Gastrocnemius medialis (tissue), 4 donors: ENCODE measurements around the gene ARID1B. TPM values are rescaled to one million over a fixed set of nuclear protein-coding genes. Genes with fewer than 3 reads are reported as not detected.

Experiments used
- ATAC-seq, 2 donors: fragments of 150-250 bp; one replicate each; pipeline ENCODE4 v1.9.1; 2016
- DNase-seq, 2 donors: peaks; one replicate each; pipeline ENCODE4 v3.0.0-alpha.2; 2019
- H3K27ac ChIP-seq, 4 donors: fragments of 200-600 bp; sonication (generic); 1 replicate in 1 of 4; 2 replicates in 3 of 4; pipeline ENCODE4 v1.5.1; 2016 to 2018; ENCODE audit warnings: mild to moderate bottlenecking in 2 of 4, moderate library complexity in 1 of 4
- H3K27me3 ChIP-seq, 3 donors: fragments of 200-600 bp; sonication (generic) in 2 of 3; 1 replicate in 1 of 3; 2 replicates in 2 of 3; pipeline versions ENCODE4 v1.5.1 to v1.6.0; 2016 to 2019; ENCODE audit warnings: mild to moderate bottlenecking in 1 of 3, moderate library complexity in 1 of 3
- H3K36me3 ChIP-seq, 2 donors: fragments of 200-600 bp; sonication (generic) in 1 of 2; one replicate each; pipeline ENCODE4 v1.5.1; 2017 to 2018
- H3K4me1 ChIP-seq, 2 donors: fragments of 200-600 bp; sonication (generic) in 1 of 2; one replicate each; pipeline ENCODE4 v1.5.1; 2016 to 2017; ENCODE audit warnings: mild to moderate bottlenecking in 2 of 2
- H3K4me3 ChIP-seq, 4 donors: fragments of 200-600 bp; sonication (generic) in 3 of 4; 1 replicate in 1 of 4; 2 replicates in 3 of 4; pipeline ENCODE4 v1.5.1; 2016 to 2019; ENCODE audit warnings: mild to moderate bottlenecking in 2 of 4
- H3K9me3 ChIP-seq, 3 donors: fragments of 200-600 bp; sonication (generic) in 2 of 3; 1 replicate in 1 of 3; 2 replicates in 2 of 3; pipeline ENCODE4 v1.5.1; 2016 to 2019
- CTCF ChIP-seq, 5 experiments: fragments of 450-650 bp in 3 of 5; fragments of 200-600 bp in 2 of 5; sonication (generic) in 2 of 5; IDR thresholded peaks in 4 of 5; conservative IDR thresholded peaks in 1 of 5; 1 replicate in 4 of 5; 2 replicates in 1 of 5; pipeline ENCODE4 v1.5.1; 2016 to 2019; ENCODE audit warnings: antibody characterized with exemption in 5 of 5, mild to moderate bottlenecking in 3 of 5, moderate library complexity in 3 of 5
- POLR2A ChIP-seq, 2 donors: fragments of 450-650 bp; IDR thresholded peaks; one replicate each; pipeline ENCODE4 v1.6.1; 2017; ENCODE audit warnings: antibody characterized with exemption in 2 of 2, mild to moderate bottlenecking in 2 of 2, moderate library complexity in 2 of 2
- in situ Hi-C, 4 donors: fragments of 200-750 bp; cut with MboI; loops; one replicate each; pipeline versions ENCODE4 v1.15.0 to v1.8.0; 2017; ENCODE audit warnings: low sequenced_read_pairs in 4 of 4
- intact Hi-C: fragments of 100-400 bp; cut with DNase I; formaldehyde crosslinking; loops from one replicate; pipeline ENCODE4 v1.15.1; 2023; ENCODE audit warnings: low total_unique reads
- total RNA-seq, 4 donors: library from RNA; depleted of rRNA; stranded (reverse); fragments of >200 nt; gene quantifications; one replicate each; pipeline versions ENCODE4 v1.1.0 to v1.2.3, GENCODE V29; 2016

ARID1B gene
- total RNA-seq, 4 donors from 2014 or later, result 54.9 to 75.3 (median 62.0) TPM

GRCh38 chr6:157185986-157186385, 408.8 kb downstream of the ARID1B start:
- Histone ChIP-seq H3K27ac (peak overlapping the region; percentile 78 to 88 (median 80)), H3K4me3 (no peak overlapping the region), H3K36me3 (peaks cover 0 to 37% of the 10 kb centered on the region in 2 donors), H3K27me3 (no peaks in the 10 kb centered on the region), H3K4me1 (peaks cover 26 to 27% of the 10 kb centered on the region in 2 donors), H3K9me3 (no peaks in the 10 kb centered on the region)
- TF ChIP-seq POLR2A (IDR thresholded peaks at IDR 0.05) (no peak), CTCF (IDR thresholded peaks at IDR 0.05 in 4 of 5, conservative IDR thresholded peaks at IDR 0.05 in 1 of 5) (no peak)
- in situ Hi-C loops, result loop anchor here (10.0 to 25.0 kb wide), 6 partner anchors 149 to 624 kb away; no protein-coding TSS in a partner anchor
- no peak for ATAC-seq
- intact Hi-C loops, result loop anchor here (5.0 to 10.0 kb wide), 7 partner anchors 39 to 1441 kb away; partner anchors contain the start of gene ARID1B
- DNase-seq, result no peak

GRCh38 chr6:157186785-157187181, 409.6 kb downstream of the ARID1B start:
- no peak for TF ChIP-seq CTCF (IDR thresholded peaks at IDR 0.05 in 4 of 5, conservative IDR thresholded peaks at IDR 0.05 in 1 of 5)
- TF ChIP-seq POLR2A (IDR thresholded peaks at IDR 0.05), result no peak
- DNase-seq (no peak), ATAC-seq (peak; percentile 7 to 33)
- intact Hi-C loops (loop anchor here (5.0 to 10.0 kb wide), 7 partner anchors 39 to 1441 kb away; partner anchors contain the start of gene ARID1B), in situ Hi-C loops (loop anchor here (10.0 to 25.0 kb wide), 6 partner anchors 149 to 624 kb away; no protein-coding TSS in a partner anchor)
- H3K27me3 ChIP-seq, result no peaks in the 10 kb centered on the region
- peaks cover 0 to 36% of the 10 kb centered on the region in 2 donors for H3K36me3 ChIP-seq
- peak overlapping the region; percentile 78 to 88 (median 80) for H3K27ac ChIP-seq
- no peak overlapping the region for H3K4me3 ChIP-seq
- no peaks in the 10 kb centered on the region for H3K9me3 ChIP-seq
- peaks cover 26 to 27% of the 10 kb centered on the region in 2 donors for H3K4me1 ChIP-seq

- intact Hi-C loops (loop anchor here (5.0 to 10.0 kb wide), 7 partner anchors 40 to 1440 kb away; partner anchors contain the start of gene ARID1B), in situ Hi-C loops (loop anchor here (10.0 to 25.0 kb wide), 6 partner anchors 150 to 625 kb away; no protein-coding TSS in a partner anchor)
- H3K27me3 ChIP-seq, result no peaks in the 10 kb centered on the region
- ATAC-seq (peak; percentile 89 to 93), DNase-seq (peak; percentile 67 to 84)
- H3K9me3 ChIP-seq, result no peaks in the 10 kb centered on the region
- peak overlapping the region; percentile 78 to 88 (median 80) for H3K27ac ChIP-seq
- peaks cover 26 to 27% of the 10 kb centered on the region in 2 donors for H3K4me1 ChIP-seq
- peaks cover 0 to 33% of the 10 kb centered on the region in 2 donors for H3K36me3 ChIP-seq
- TF ChIP-seq CTCF (IDR thresholded peaks at IDR 0.05 in 4 of 5, conservative IDR thresholded peaks at IDR 0.05 in 1 of 5), result no peak
- no peak for TF ChIP-seq POLR2A (IDR thresholded peaks at IDR 0.05)
- no peak overlapping the region for H3K4me3 ChIP-seq
These were observed 410.3 kb downstream of the ARID1B start for GRCh38 chr6:157187182-157188083.

- peak overlapping the region in 2 of 4 donors; percentile 78 to 81 for H3K27ac ChIP-seq
- peaks cover 0 to 33% of the 10 kb centered on the region in 2 donors for H3K36me3 ChIP-seq
- H3K4me3 ChIP-seq, result no peak overlapping the region
- H3K27me3 ChIP-seq, result no peaks in the 10 kb centered on the region
- DNase-seq (no peak), ATAC-seq (no peak)
- H3K4me1 ChIP-seq, result peaks cover 26 to 27% of the 10 kb centered on the region in 2 donors
- in situ Hi-C loops (loop anchor here (10.0 to 25.0 kb wide), 6 partner anchors 151 to 626 kb away; no protein-coding TSS in a partner anchor), intact Hi-C loops (loop anchor here (5.0 to 10.0 kb wide), 7 partner anchors 41 to 1439 kb away; partner anchors contain the start of gene ARID1B)
- H3K9me3 ChIP-seq, result no peaks in the 10 kb centered on the region
- TF ChIP-seq POLR2A (IDR thresholded peaks at IDR 0.05), result no peak
These were observed 411.0 kb downstream of the ARID1B start for GRCh38 chr6:157188213-157188612.
